Endothelial cell of umbilical vein (primary cell): ENCODE data around the gene CXCL17. TPM values are rescaled to one million over a fixed set of nuclear protein-coding genes. Genes with fewer than 3 reads are reported as not detected.

Experiments used
- BruUV-seq: library from RNA; stranded (reverse); fragments of 400-500 nt; replicated peaks from 2 replicates; lab custom pipeline; 2021; lab: Mats Ljungman, UMichigan
- CTCF ChIA-PET: fragments of 300-600, 350-600 bp; sonication (Branson Sonifier 250); formaldehyde crosslinking; loops from one replicate; lab custom pipeline; 2021; ENCODE audit warnings: antibody characterized with exemption, inconsistent platforms; lab: Charles Lee
- POLR2A ChIA-PET: fragments of 300-600, 350-600 bp; sonication (Branson Sonifier 250); formaldehyde crosslinking; loops from one replicate; lab custom pipeline; 2021; ENCODE audit warnings: antibody characterized with exemption, inconsistent platforms; lab: Charles Lee
- DNase-seq: peaks from one replicate; pipeline ENCODE4 v3.0.0-alpha.2; 2011; ENCODE audit warnings: low read depth, low spot score
- FAIRE-seq: peaks from 2 replicates; lab custom pipeline; 2011; peaks lifted over from hg19 to GRCh38; lab: Jason Lieb, UNC
- H2AFZ ChIP-seq: 2 replicates; pipeline ENCODE4 v1.6.0; 2012; ENCODE audit warnings: low read depth, low read length, control low read depth, inconsistent platforms
- H3K27ac ChIP-seq: 2 replicates; pipeline ENCODE4 v1.5.1; 2011; ENCODE audit warnings: low read depth, mild to moderate bottlenecking, control low read depth, low read length, moderate library complexity; ENCODE audit not compliant: insufficient read depth
- H3K27me3 ChIP-seq, 2 experiments: 2 replicates each; pipeline versions ENCODE4 v1.6.0 to v1.6.1; 2011; ENCODE audit warnings: low read length in 2 of 2, mixed read lengths in 1 of 2; ENCODE audit not compliant: control insufficient read depth in 2 of 2, insufficient read depth in 2 of 2
- H3K36me3 ChIP-seq, 2 experiments: 2 replicates in 1 of 2; 3 replicates in 1 of 2; pipeline ENCODE4 v1.5.1; 2011; ENCODE audit warnings: low read length in 2 of 2, mild to moderate bottlenecking in 1 of 2, moderate library complexity in 1 of 2; ENCODE audit not compliant: control insufficient read depth in 2 of 2, insufficient read depth in 2 of 2; ENCODE audit errors: extremely low read depth in 1 of 2
- H3K4me1 ChIP-seq: 3 replicates; pipeline ENCODE4 v1.5.1; 2011; ENCODE audit warnings: mild to moderate bottlenecking, low read length; ENCODE audit not compliant: control insufficient read depth, insufficient read depth; ENCODE audit errors: extremely low read depth
- H3K4me2 ChIP-seq: 2 replicates; pipeline ENCODE4 v1.6.1; 2011; ENCODE audit warnings: low read length, control low read depth, mixed read lengths; ENCODE audit not compliant: insufficient read depth
- H3K4me3 ChIP-seq, 3 experiments: fragments of 200-600 bp in 1 of 3; sonication (generic), shearing (Covaris generic) in 1 of 3; replicated peaks in 1 of 3; 2 replicates each; pipeline ENCODE4 v1.5.1; 2011 to 2016; ENCODE audit warnings: control low read depth in 3 of 3, low read length in 3 of 3, mild to moderate bottlenecking in 2 of 3, inconsistent platforms in 1 of 3, low read depth in 1 of 3, moderate library complexity in 1 of 3; ENCODE audit not compliant: insufficient read depth in 1 of 3
- H3K79me2 ChIP-seq: 2 replicates; pipeline ENCODE4 v1.6.0; 2012; ENCODE audit warnings: low read length, inconsistent platforms; ENCODE audit not compliant: control insufficient read depth, insufficient read depth
- H3K9ac ChIP-seq: replicated peaks from 2 replicates; pipeline ENCODE3; 2011; ENCODE audit warnings: low read length, control low read depth; ENCODE audit not compliant: insufficient read depth; ENCODE audit errors: extremely low read depth
- H3K9me1 ChIP-seq: replicated peaks from 3 replicates; pipeline ENCODE4 v1.6.0; 2011; ENCODE audit warnings: mild to moderate bottlenecking, low read length; ENCODE audit not compliant: control insufficient read depth, insufficient read depth; ENCODE audit errors: extremely low read depth
- H3K9me3 ChIP-seq: replicated peaks from 2 replicates; pipeline ENCODE4 v1.5.1; 2012; ENCODE audit warnings: low read length, inconsistent platforms; ENCODE audit not compliant: control insufficient read depth, insufficient read depth
- H4K20me1 ChIP-seq: replicated peaks from 2 replicates; pipeline ENCODE3; 2011; ENCODE audit warnings: mild to moderate bottlenecking, low read length; ENCODE audit not compliant: control insufficient read depth, insufficient read depth; ENCODE audit errors: extremely low read depth
- CTCF ChIP-seq, 2 donors: IDR thresholded peaks; 1 replicate in 1 of 2; 2 replicates in 1 of 2; pipeline ENCODE4 v1.5.1; 2011; ENCODE audit warnings: low read length in 2 of 2, mild to moderate bottlenecking in 2 of 2, moderate library complexity in 2 of 2, control low read depth in 1 of 2, inconsistent platforms in 1 of 2, low read depth in 1 of 2; ENCODE audit not compliant: insufficient read depth in 1 of 2; ENCODE audit errors: extremely low read depth in 1 of 2
- EZH2 ChIP-seq: IDR thresholded peaks from 2 replicates; pipeline ENCODE4 v1.6.1; 2012; ENCODE audit warnings: borderline replicate concordance, low read depth, mild to moderate bottlenecking, moderate library complexity, low read length, inconsistent platforms; ENCODE audit not compliant: severe bottlenecking
- FOS ChIP-seq: IDR thresholded peaks from 2 replicates; pipeline ENCODE4 v1.6.1; 2011; ENCODE audit warnings: mild to moderate bottlenecking, low read length, moderate library complexity, borderline replicate concordance; ENCODE audit not compliant: insufficient read depth
- GATA2 ChIP-seq: IDR thresholded peaks from 2 replicates; pipeline ENCODE4 v1.7.0; 2011; ENCODE audit warnings: low read depth, mild to moderate bottlenecking, moderate library complexity, mixed read lengths, low read length; ENCODE audit not compliant: insufficient read length, insufficient read depth
- JUN ChIP-seq: IDR thresholded peaks from 2 replicates; pipeline ENCODE4 v1.6.1; 2011; ENCODE audit warnings: borderline replicate concordance, low read depth; ENCODE audit not compliant: insufficient read length, insufficient read depth
- MYC ChIP-seq: IDR thresholded peaks from one replicate; pipeline ENCODE4 v1.6.1; 2011; ENCODE audit warnings: mild to moderate bottlenecking, low read depth, low read length
- POLR2A ChIP-seq: IDR thresholded peaks from 2 replicates; pipeline ENCODE4 v1.6.1; 2012; ENCODE audit warnings: low read depth, mild to moderate bottlenecking, control low read depth, low read length
- POLR2AphosphoS5 ChIP-seq: IDR thresholded peaks from 2 replicates; pipeline ENCODE4 v1.6.1; 2012; ENCODE audit warnings: low read depth, mild to moderate bottlenecking, control low read depth, low read length, moderate library complexity; ENCODE audit not compliant: insufficient read depth
- dilution Hi-C: fragments of 300-500 bp; cut with MboI; formaldehyde crosslinking; loops from one replicate; pipeline ENCODE4 v1.15.0; 2019; ENCODE audit warnings: low sequenced_read_pairs; ENCODE audit not compliant: extremely low pct_ligation_motif_present
- intact Hi-C: fragments of 100-400 bp; cut with micrococcal nuclease; formaldehyde crosslinking; loops from one replicate; pipeline ENCODE4 v1.10.0; 2022
- polyA plus RNA-seq, 4 experiments: library from polyadenylated mRNA; depleted of rRNA in 3 of 4; stranded (reverse) in 3 of 4; unstranded in 1 of 4; fragments of >200 nt; gene quantifications; 2 replicates each; pipeline versions ENCODE4 v1.2.1 to v1.2.3, GENCODE V29; 2011 to 2012; ENCODE audit warnings: missing spikeins in 1 of 4
- total RNA-seq: library from RNA; stranded (reverse); gene quantifications from 2 replicates; pipeline ENCODE4 v1.2.3, GENCODE V29; 2021
- TF ChIP-seq, protein P1 (sequence below): IDR thresholded peaks from 2 replicates; pipeline ENCODE4 v1.6.1; 2011; ENCODE audit not compliant: insufficient read depth, insufficient read length

CXCL17 gene
- total and polyA plus RNA-seq, 2 donors (not counting 3 experiments of a cell fraction or from before 2014, with no cell fraction given): not detected

GRCh38 chr19:42467183-42467760 lies 24.5 kb upstream of the CXCL17 start:
- no peak overlapping the region for H2AFZ ChIP-seq
- DNase-seq: no peak
- BruUV-seq: no TSS peak
- H3K9me1 ChIP-seq: no peaks in the 10 kb centered on the region
- CTCF ChIA-PET: interaction anchor here (1.6 to 1.9 kb wide), 4 partner anchors 17 to 129 kb away, joined by 5 to 13 read pairs (median 8); no protein-coding TSS in a partner anchor
- no peaks in the 10 kb centered on the region for H3K4me1 ChIP-seq
- POLR2A ChIA-PET: no interaction called here
- H3K79me2 ChIP-seq: no peaks in the 10 kb centered on the region
- H3K36me3 ChIP-seq: no peaks in the 10 kb centered on the region
- no peak overlapping the region for H3K4me2 ChIP-seq
- TF ChIP-seq POLR2A: no peak
- no peak for TF ChIP-seq EZH2
- TF ChIP-seq FOS: no peak
- TF ChIP-seq, protein P1, sequence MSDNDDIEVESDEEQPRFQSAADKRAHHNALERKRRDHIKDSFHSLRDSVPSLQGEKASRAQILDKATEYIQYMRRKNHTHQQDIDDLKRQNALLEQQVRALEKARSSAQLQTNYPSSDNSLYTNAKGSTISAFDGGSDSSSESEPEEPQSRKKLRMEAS: no peak
- TF ChIP-seq GATA2: no peak
- TF ChIP-seq POLR2AphosphoS5: no peak
- no peak for TF ChIP-seq JUN
- no peak for TF ChIP-seq MYC
- TF ChIP-seq CTCF (IDR thresholded peaks at IDR 0.05; ENCODE audit: extremely low read depth in 1 of 2, insufficient read depth in 1 of 2, low read depth in 1 of 2, low read length in 2 of 2): no peak
- no peaks in the 10 kb centered on the region for H4K20me1 ChIP-seq
- no peak overlapping the region for H3K9ac ChIP-seq
- intact Hi-C loops (no loop called here), dilution Hi-C loops (no loop called here)
- no peak overlapping the region for H3K27ac ChIP-seq
- H3K27me3 ChIP-seq: no peaks in the 10 kb centered on the region
- no peak for FAIRE-seq
- no peak overlapping the region for H3K4me3 ChIP-seq
- H3K9me3 ChIP-seq: no peaks in the 10 kb centered on the region
